ENCODE data around the gene ITGA1. TPM values are rescaled to one million over a fixed set of nuclear protein-coding genes. Genes with fewer than 3 reads are reported as not detected.
"Not testable (repeated sequence)": the region's sequence is repeated elsewhere in the genome, so short reads cannot be mapped to it uniquely, and the experiment has no call there.

The ITGA1 gene
- total RNA-seq, 1 donor from 2014 or later = 33.5 TPM

DNA sequence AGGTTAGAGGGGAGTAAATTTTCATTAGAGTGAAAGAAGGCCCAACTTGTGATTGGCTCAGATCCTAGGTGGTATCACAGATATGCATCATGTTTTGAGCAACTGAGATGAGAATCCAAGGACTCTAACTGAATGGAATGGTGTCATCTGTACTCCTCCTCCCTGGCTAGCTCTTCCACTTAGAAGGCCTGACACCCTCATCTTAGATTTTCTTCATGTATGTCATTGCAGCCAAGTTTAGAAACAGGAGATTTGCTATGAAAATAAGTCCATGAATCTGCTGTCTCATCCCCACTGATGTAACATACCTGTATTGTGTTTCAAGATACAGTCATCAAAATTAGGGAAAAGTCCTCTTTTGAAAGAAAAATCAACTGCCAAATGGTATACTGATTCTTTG lies 54.4 kb downstream of the ITGA1 start:
- Mint-ChIP-seq H3K9me3 (ENCODE audit: unreplicated experiment) (no peaks in the 10 kb centered on the region), H3K4me3 (ENCODE audit: unreplicated experiment) (no peak overlapping the region), H3K4me1 (ENCODE audit: unreplicated experiment) (peaks cover 11% of the 10 kb centered on the region), H3K27me3 (ENCODE audit: unreplicated experiment) (no peaks in the 10 kb centered on the region), H3K27ac (ENCODE audit: unreplicated experiment) (no peak overlapping the region), H3K36me3 (ENCODE audit: low read depth, unreplicated experiment) (no peaks in the 10 kb centered on the region)
- TF ChIP-seq, protein P1, sequence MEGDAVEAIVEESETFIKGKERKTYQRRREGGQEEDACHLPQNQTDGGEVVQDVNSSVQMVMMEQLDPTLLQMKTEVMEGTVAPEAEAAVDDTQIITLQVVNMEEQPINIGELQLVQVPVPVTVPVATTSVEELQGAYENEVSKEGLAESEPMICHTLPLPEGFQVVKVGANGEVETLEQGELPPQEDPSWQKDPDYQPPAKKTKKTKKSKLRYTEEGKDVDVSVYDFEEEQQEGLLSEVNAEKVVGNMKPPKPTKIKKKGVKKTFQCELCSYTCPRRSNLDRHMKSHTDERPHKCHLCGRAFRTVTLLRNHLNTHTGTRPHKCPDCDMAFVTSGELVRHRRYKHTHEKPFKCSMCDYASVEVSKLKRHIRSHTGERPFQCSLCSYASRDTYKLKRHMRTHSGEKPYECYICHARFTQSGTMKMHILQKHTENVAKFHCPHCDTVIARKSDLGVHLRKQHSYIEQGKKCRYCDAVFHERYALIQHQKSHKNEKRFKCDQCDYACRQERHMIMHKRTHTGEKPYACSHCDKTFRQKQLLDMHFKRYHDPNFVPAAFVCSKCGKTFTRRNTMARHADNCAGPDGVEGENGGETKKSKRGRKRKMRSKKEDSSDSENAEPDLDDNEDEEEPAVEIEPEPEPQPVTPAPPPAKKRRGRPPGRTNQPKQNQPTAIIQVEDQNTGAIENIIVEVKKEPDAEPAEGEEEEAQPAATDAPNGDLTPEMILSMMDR (IDR thresholded peaks at IDR 0.05; ENCODE audit: unreplicated experiment) = no peak
- DNase-seq (ENCODE audit: low spot score) = no peak

DNA sequence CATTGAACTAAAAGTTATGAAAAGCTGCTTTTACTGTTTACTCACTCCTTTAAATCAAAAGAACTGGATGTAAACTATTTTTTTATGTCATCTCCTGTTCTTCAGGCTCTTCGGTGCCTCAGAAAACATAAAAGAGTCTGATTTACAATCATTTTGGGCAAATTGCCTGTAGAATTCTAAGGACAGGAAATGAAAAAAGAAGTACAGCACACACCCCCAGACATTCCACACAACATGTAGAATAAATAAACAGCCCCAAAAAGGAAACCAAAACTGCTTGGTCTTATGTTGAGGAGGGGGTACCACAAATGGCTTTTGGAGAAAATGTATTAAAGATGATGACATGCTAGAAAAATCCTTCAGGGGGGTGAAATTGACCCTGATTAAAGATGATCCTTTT lies 57.2 kb downstream of the ITGA1 start:
- H3K4me3 Mint-ChIP-seq (ENCODE audit: unreplicated experiment) = no peak overlapping the region
- H3K27ac Mint-ChIP-seq (ENCODE audit: unreplicated experiment) = no peak overlapping the region
- H3K9me3 Mint-ChIP-seq (ENCODE audit: unreplicated experiment) = no peaks in the 10 kb centered on the region
- H3K4me1 Mint-ChIP-seq (ENCODE audit: unreplicated experiment) = peaks cover 11% of the 10 kb centered on the region
- no peak for DNase-seq (ENCODE audit: low spot score)
- H3K27me3 Mint-ChIP-seq (ENCODE audit: unreplicated experiment) = no peaks in the 10 kb centered on the region
- TF ChIP-seq, protein P1 (IDR thresholded peaks at IDR 0.05; ENCODE audit: unreplicated experiment) = no peak
- no peaks in the 10 kb centered on the region for H3K36me3 Mint-ChIP-seq (ENCODE audit: low read depth, unreplicated experiment)

DNA sequence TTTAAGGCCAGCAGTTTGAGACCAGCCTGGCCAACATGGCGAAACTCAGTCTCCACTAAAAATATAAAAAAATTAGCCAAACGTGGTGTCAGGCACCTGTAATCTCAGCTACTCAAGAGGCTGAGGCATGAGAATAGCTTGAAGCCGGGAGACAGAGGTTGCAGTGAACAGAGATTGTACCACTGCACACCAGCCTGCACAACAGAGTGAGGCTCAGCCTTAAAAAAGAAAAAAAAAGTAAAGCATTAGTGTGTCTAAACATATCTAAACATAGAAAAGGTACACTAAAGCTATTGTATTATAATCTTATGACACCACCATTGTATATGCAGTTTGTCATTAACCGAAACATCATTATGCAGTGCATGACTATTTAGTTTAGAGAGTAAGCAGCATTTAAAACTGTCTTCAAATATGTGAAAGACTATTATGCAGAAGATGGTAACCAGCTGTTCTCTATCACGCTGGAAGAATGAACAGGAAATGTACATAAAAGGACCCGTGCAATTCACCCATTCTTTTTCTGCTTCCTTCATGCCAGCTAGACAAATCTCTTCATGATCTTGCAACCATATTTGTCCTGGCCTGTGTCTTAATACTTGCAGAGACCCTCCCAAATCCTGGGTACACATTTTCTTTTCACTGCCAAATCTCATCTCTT lies 58.6 kb downstream of the ITGA1 start:
- no peaks in the 10 kb centered on the region for H3K36me3 Mint-ChIP-seq (ENCODE audit: low read depth, unreplicated experiment)
- H3K4me3 Mint-ChIP-seq (ENCODE audit: unreplicated experiment) = no peak overlapping the region
- no peak overlapping the region for H3K27ac Mint-ChIP-seq (ENCODE audit: unreplicated experiment)
- TF ChIP-seq, protein P1 (IDR thresholded peaks at IDR 0.05; ENCODE audit: unreplicated experiment) = no peak
- DNase-seq (ENCODE audit: low spot score) = no peak
- peaks cover 4% of the 10 kb centered on the region for H3K4me1 Mint-ChIP-seq (ENCODE audit: unreplicated experiment)
- H3K9me3 Mint-ChIP-seq (ENCODE audit: unreplicated experiment) = no peaks in the 10 kb centered on the region
- no peaks in the 10 kb centered on the region for H3K27me3 Mint-ChIP-seq (ENCODE audit: unreplicated experiment)

DNA sequence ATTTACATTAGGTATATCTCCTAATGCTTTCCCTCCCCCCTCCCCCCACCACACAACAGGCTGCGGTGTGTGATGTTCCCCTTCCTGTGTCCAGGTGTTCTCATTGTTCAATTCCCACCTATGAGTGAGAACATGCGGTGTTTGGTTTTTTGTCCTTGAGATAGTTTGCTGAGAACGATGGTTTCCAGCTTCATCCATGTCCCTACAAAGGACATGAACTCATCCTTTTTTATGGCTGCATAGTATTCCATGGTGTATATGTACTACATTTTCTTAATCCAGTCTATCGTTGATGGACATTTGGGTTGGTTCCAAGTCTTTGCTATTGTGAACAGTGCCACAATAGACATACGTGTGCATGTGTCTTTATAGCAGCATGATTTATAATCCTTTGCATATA lies 61.0 kb downstream of the ITGA1 start:
- DNase-seq (ENCODE audit: low spot score); H3K4me1 Mint-ChIP-seq (ENCODE audit: unreplicated experiment); H3K27me3 Mint-ChIP-seq (ENCODE audit: unreplicated experiment); H3K9me3 Mint-ChIP-seq (ENCODE audit: unreplicated experiment); H3K4me3 Mint-ChIP-seq (ENCODE audit: unreplicated experiment); H3K27ac Mint-ChIP-seq (ENCODE audit: unreplicated experiment); H3K36me3 Mint-ChIP-seq (ENCODE audit: low read depth, unreplicated experiment): not testable (repeated sequence)

DNA sequence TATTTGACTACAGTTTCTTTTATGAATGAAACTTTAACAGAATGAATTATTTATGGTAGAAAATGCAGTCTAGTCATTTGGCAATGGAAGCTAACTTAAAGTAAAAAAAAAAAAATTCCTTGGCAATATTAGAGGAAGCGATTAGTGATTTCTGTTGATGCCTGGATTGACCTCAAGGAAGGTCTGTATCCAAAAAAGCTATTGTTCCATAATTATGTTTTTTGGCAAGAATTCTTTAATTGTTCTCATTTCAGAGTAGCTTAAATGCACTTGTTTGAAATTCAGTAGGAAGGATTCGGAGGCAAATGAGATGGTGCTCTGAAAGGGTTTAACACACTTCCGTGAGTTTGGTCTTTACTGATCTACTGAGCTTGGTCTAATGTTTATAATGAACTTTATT lies 61.8 kb downstream of the ITGA1 start:
- peaks cover 4% of the 10 kb centered on the region for H3K4me1 Mint-ChIP-seq (ENCODE audit: unreplicated experiment)
- no peaks in the 10 kb centered on the region for H3K36me3 Mint-ChIP-seq (ENCODE audit: low read depth, unreplicated experiment)
- no peak overlapping the region for H3K27ac Mint-ChIP-seq (ENCODE audit: unreplicated experiment)
- TF ChIP-seq, protein P1 (IDR thresholded peaks at IDR 0.05; ENCODE audit: unreplicated experiment) = no peak
- no peak for DNase-seq (ENCODE audit: low spot score)
- no peak overlapping the region for H3K4me3 Mint-ChIP-seq (ENCODE audit: unreplicated experiment)
- no peaks in the 10 kb centered on the region for H3K9me3 Mint-ChIP-seq (ENCODE audit: unreplicated experiment)
- no peaks in the 10 kb centered on the region for H3K27me3 Mint-ChIP-seq (ENCODE audit: unreplicated experiment)
